Muscle of back (tissue), 11 donors: Measurements from ENCODE around the gene TRERF1. TPM values are rescaled to one million over a fixed set of nuclear protein-coding genes. Genes with fewer than 3 reads are reported as not detected.

ENCODE experiments used
- DNase-seq, 3 donors: peaks; one replicate each; pipeline versions ENCODE4 v3.0.0 to v3.0.0-alpha.2; 2013
- polyA plus RNA-seq, 10 donors: library from polyadenylated mRNA; unstranded; fragments of 120-200 nt; gene quantifications; one replicate each; pipeline ENCODE4 v1.2.1, GENCODE V29; 2013; ENCODE audit not compliant: insufficient read length in 10 of 10

TRERF1 gene
- polyA plus RNA-seq, 10 donors = 7.1 to 12.6 (median 8.7) TPM

- no peak for DNase-seq
Observed at GRCh38 chr6:42257614-42258013, 194.1 kb downstream of the TRERF1 start.

GRCh38 chr6:42257063-42257462 lies 194.7 kb downstream of the TRERF1 start:
- no peak for DNase-seq

GRCh38 chr6:42255050-42255449 lies 196.7 kb downstream of the TRERF1 start:
- no peak for DNase-seq

- DNase-seq = no peak
Observed at GRCh38 chr6:42254505-42254904, 197.2 kb downstream of the TRERF1 start.

- peak; percentile 58 to 93 (median 78) for DNase-seq
Observed at GRCh38 chr6:42251911-42252637, 199.7 kb downstream of the TRERF1 start.

- DNase-seq = peak in 2 of 3 donors; percentile 47 to 49
Observed at GRCh38 chr6:42251500-42251899, 200.2 kb downstream of the TRERF1 start.

GRCh38 chr6:42250274-42250931 lies 201.3 kb downstream of the TRERF1 start:
- peak in 1 of 3 donors; percentile 54 for DNase-seq

GRCh38 chr6:42249279-42249678 lies 202.4 kb downstream of the TRERF1 start:
- DNase-seq = peak in 2 of 3 donors; percentile 37 to 61

- no peak for DNase-seq
Observed at GRCh38 chr6:42243046-42243445, 208.7 kb downstream of the TRERF1 start.

- DNase-seq = no peak
Observed at GRCh38 chr6:42241915-42242314, 209.8 kb downstream of the TRERF1 start.

GRCh38 chr6:42239736-42240375 lies 211.9 kb downstream of the TRERF1 start:
- no peak for DNase-seq

- no peak for DNase-seq
Observed at GRCh38 chr6:42239333-42239732, 212.4 kb downstream of the TRERF1 start.

- DNase-seq = no peak
Observed at GRCh38 chr6:42237857-42238256, 213.9 kb downstream of the TRERF1 start.

- no peak for DNase-seq
Observed at GRCh38 chr6:42236682-42237473, 214.8 kb downstream of the TRERF1 start.

GRCh38 chr6:42236030-42236429 lies 215.7 kb downstream of the TRERF1 start:
- DNase-seq = no peak

GRCh38 chr6:42232035-42232434 lies 219.7 kb downstream of the TRERF1 start:
- no peak for DNase-seq

- DNase-seq = no peak
Observed at GRCh38 chr6:42230345-42231321, 221.1 kb downstream of the TRERF1 start.

GRCh38 chr6:42229506-42230119 lies 222.1 kb downstream of the TRERF1 start:
- DNase-seq = no peak

- DNase-seq = no peak
Observed at GRCh38 chr6:42228305-42228704, 223.4 kb downstream of the TRERF1 start.

- DNase-seq = no peak
Observed at GRCh38 chr6:42227173-42227850, 224.4 kb downstream of the TRERF1 start.
